ENCODE data around the gene CUL7. TPM values are rescaled to one million over a fixed set of nuclear protein-coding genes. Genes with fewer than 3 reads are reported as not detected.

CUL7 gene
- polyA plus RNA-seq, 1 donor (not counting 4 experiments of a cell fraction or from before 2014, with no cell fraction given): 8.1 TPM

GRCh38 chr6:43089467-43089866 is 35.8 kb upstream of the CUL7 start:
- Histone ChIP-seq H3K4me1 (ENCODE audit: control insufficient read depth, extremely low read depth, insufficient read depth, low read length) (peaks cover 62% of the 10 kb centered on the region), H3K36me3 (ENCODE audit: control insufficient read depth in 2 of 2, extremely low read depth in 1 of 2, insufficient read depth in 2 of 2, low read length in 2 of 2) (no peaks in the 10 kb centered on the region), H2AFZ (ENCODE audit: control insufficient read depth, low read length) (no peak overlapping the region), H3K79me2 (ENCODE audit: control insufficient read depth, insufficient read depth, low read length) (peaks cover 92% of the 10 kb centered on the region), H3K9me3 (ENCODE audit: control insufficient read depth, low read depth, low read length) (no peaks in the 10 kb centered on the region), H3K27me3 (ENCODE audit: control insufficient read depth, extremely low read depth, insufficient read depth, low read length) (no peaks in the 10 kb centered on the region), H3K4me2 (ENCODE audit: control insufficient read depth, extremely low read depth, insufficient read depth, low read depth, low read length) (peak overlapping the region; percentile 39), H3K27ac (ENCODE audit: control insufficient read depth, insufficient read depth, low read length) (peak overlapping the region; percentile 82), H4K20me1 (ENCODE audit: control insufficient read depth, extremely low read depth, insufficient read depth, low read length) (no peaks in the 10 kb centered on the region), H3K9ac (ENCODE audit: control insufficient read depth, extremely low read depth, insufficient read depth, low read length) (peak overlapping the region; percentile 61), H3K9me1 (ENCODE audit: control insufficient read depth, extremely low read depth, insufficient read depth, low read length) (no peaks in the 10 kb centered on the region), H3K4me3 (ENCODE audit: control insufficient read depth in 2 of 3, extremely low read depth in 1 of 3, insufficient read depth in 2 of 3, low read depth in 1 of 3, low read length in 3 of 3) (peak overlapping the region in 1 of 3 experiments; percentile 40)
- dilution Hi-C loops (cut with MboI; ENCODE audit: extremely low pct_ligation_motif_present, low sequenced_read_pairs): no loop called here
- DNase-seq (ENCODE audit: low read depth, low spot score) (no peak), FAIRE-seq (no peak)
- TF ChIP-seq EZH2 (IDR thresholded peaks at IDR 0.05; ENCODE audit: low read length) (no peak), CTCF (optimal IDR thresholded peaks at IDR 0.05 in 1 of 3, IDR thresholded peaks at IDR 0.05 in 1 of 3, conservative IDR thresholded peaks at IDR 0.05 in 1 of 3; ENCODE audit: extremely low read depth in 1 of 3, insufficient read depth in 2 of 3, low read length in 3 of 3) (no peak)

- no peak for TF ChIP-seq EZH2 (IDR thresholded peaks at IDR 0.05; ENCODE audit: low read length)
- TF ChIP-seq CTCF (optimal IDR thresholded peaks at IDR 0.05 in 1 of 3, IDR thresholded peaks at IDR 0.05 in 1 of 3, conservative IDR thresholded peaks at IDR 0.05 in 1 of 3; ENCODE audit: extremely low read depth in 1 of 3, insufficient read depth in 2 of 3, low read length in 3 of 3): no peak
- Histone ChIP-seq H4K20me1 (ENCODE audit: control insufficient read depth, extremely low read depth, insufficient read depth, low read length) (no peaks in the 10 kb centered on the region), H3K9me1 (ENCODE audit: control insufficient read depth, extremely low read depth, insufficient read depth, low read length) (no peaks in the 10 kb centered on the region), H3K4me2 (ENCODE audit: control insufficient read depth, extremely low read depth, insufficient read depth, low read depth, low read length) (peak overlapping the region; percentile 39), H3K4me1 (ENCODE audit: control insufficient read depth, extremely low read depth, insufficient read depth, low read length) (peaks cover 54% of the 10 kb centered on the region), H3K27me3 (ENCODE audit: control insufficient read depth, extremely low read depth, insufficient read depth, low read length) (no peaks in the 10 kb centered on the region), H3K9ac (ENCODE audit: control insufficient read depth, extremely low read depth, insufficient read depth, low read length) (peak overlapping the region; percentile 61), H3K4me3 (ENCODE audit: control insufficient read depth in 2 of 3, extremely low read depth in 1 of 3, insufficient read depth in 2 of 3, low read depth in 1 of 3, low read length in 3 of 3) (no peak overlapping the region), H3K79me2 (ENCODE audit: control insufficient read depth, insufficient read depth, low read length) (peaks cover 91% of the 10 kb centered on the region), H3K27ac (ENCODE audit: control insufficient read depth, insufficient read depth, low read length) (peak overlapping the region; percentile 82), H3K36me3 (ENCODE audit: control insufficient read depth in 2 of 2, extremely low read depth in 1 of 2, insufficient read depth in 2 of 2, low read length in 2 of 2) (no peaks in the 10 kb centered on the region), H3K9me3 (ENCODE audit: control insufficient read depth, low read depth, low read length) (no peaks in the 10 kb centered on the region), H2AFZ (ENCODE audit: control insufficient read depth, low read length) (no peak overlapping the region)
- DNase-seq (ENCODE audit: low read depth, low spot score) (peak; percentile 78), FAIRE-seq (peak; percentile 88)
- dilution Hi-C loops (cut with MboI; ENCODE audit: extremely low pct_ligation_motif_present, low sequenced_read_pairs): no loop called here
Observed at GRCh38 chr6:43088654-43089056, 35.0 kb upstream of the CUL7 start.

Measured in keratinocyte (primary cell).